Naive thymus-derived CD4-positive, alpha-beta T cell (primary cell): ENCODE data around the gene PADI1. TPM values are rescaled to one million over a fixed set of nuclear protein-coding genes. Genes with fewer than 3 reads are reported as not detected.

Experiments used
- ATAC-seq: fragments of 150-1000 bp; cut with Tn5 transposase; 2 replicates; pipeline ENCODE4 v1.10.0; 2021; ENCODE audit warnings: mild to moderate bottlenecking, moderate library complexity
- CTCF ChIA-PET: fragments of 350-600 bp; sonication (Branson Sonifier 250); formaldehyde crosslinking; loops from one replicate; lab custom pipeline; 2021; ENCODE audit warnings: antibody characterized with exemption; lab: Charles Lee
- POLR2A ChIA-PET: fragments of 350-600 bp; sonication (Branson Sonifier 250); formaldehyde crosslinking; loops from one replicate; lab custom pipeline; 2021; ENCODE audit warnings: antibody characterized with exemption, inconsistent platforms; lab: Charles Lee
- DNase-seq, 9 donors: peaks; one replicate each; pipeline versions ENCODE4 v3.0.0 to v3.0.0-alpha.2; 2020 to 2022; ENCODE audit warnings: mixed read lengths in 1 of 9
- H3K27ac ChIP-seq: one replicate; pipeline ENCODE4 v1.7.0; 2013; ENCODE audit warnings: mild to moderate bottlenecking, low read depth, low read length, moderate library complexity
- H3K27me3 ChIP-seq, 2 donors: one replicate each; pipeline ENCODE4 v1.7.0; 2013; ENCODE audit warnings: low read length in 2 of 2, mild to moderate bottlenecking in 2 of 2, moderate library complexity in 2 of 2; ENCODE audit not compliant: control insufficient read depth in 2 of 2, insufficient read depth in 2 of 2
- H3K36me3 ChIP-seq, 3 experiments: 1 replicate in 2 of 3; 2 replicates in 1 of 3; pipeline ENCODE4 v1.7.0; 2013; ENCODE audit warnings: low read length in 3 of 3, mild to moderate bottlenecking in 3 of 3, moderate library complexity in 1 of 3; ENCODE audit not compliant: insufficient read depth in 3 of 3, control insufficient read depth in 2 of 3
- H3K4me1 ChIP-seq, 2 donors: one replicate each; pipeline ENCODE4 v1.7.0; 2013; ENCODE audit warnings: low read length in 2 of 2, mild to moderate bottlenecking in 2 of 2, moderate library complexity in 1 of 2; ENCODE audit not compliant: control insufficient read depth in 2 of 2, insufficient read depth in 2 of 2
- H3K4me3 ChIP-seq: 2 replicates; pipeline ENCODE4 v1.7.0; 2013; ENCODE audit warnings: mild to moderate bottlenecking, low read length
- H3K9me3 ChIP-seq, 3 experiments: 1 replicate in 2 of 3; 2 replicates in 1 of 3; pipeline ENCODE4 v1.7.0; 2013; ENCODE audit warnings: low read length in 3 of 3; ENCODE audit not compliant: control insufficient read depth in 2 of 3
- H3K27ac Mint-ChIP-seq, 9 donors: one replicate each; pipeline ENCODE4 v1.8.0; 2020 to 2022; ENCODE audit warnings: mixed read lengths in 9 of 9, mild to moderate bottlenecking in 8 of 9, moderate library complexity in 5 of 9, inconsistent platforms in 2 of 9
- H3K27me3 Mint-ChIP-seq, 5 donors: one replicate each; pipeline ENCODE4 v1.8.0; 2021 to 2022; ENCODE audit warnings: mixed read lengths in 5 of 5, mild to moderate bottlenecking in 1 of 5
- H3K36me3 Mint-ChIP-seq, 5 donors: one replicate each; pipeline ENCODE4 v1.8.0; 2020 to 2022; ENCODE audit warnings: mixed read lengths in 5 of 5, mild to moderate bottlenecking in 3 of 5, inconsistent platforms in 1 of 5
- H3K4me1 Mint-ChIP-seq, 7 donors: one replicate each; pipeline ENCODE4 v1.8.0; 2020 to 2022; ENCODE audit warnings: mixed read lengths in 7 of 7, mild to moderate bottlenecking in 3 of 7, inconsistent platforms in 1 of 7
- H3K4me3 Mint-ChIP-seq, 10 donors: one replicate each; pipeline ENCODE4 v1.8.0; 2020 to 2022; ENCODE audit warnings: mild to moderate bottlenecking in 10 of 10, mixed read lengths in 10 of 10, moderate library complexity in 6 of 10, inconsistent platforms in 2 of 10
- H3K9me3 Mint-ChIP-seq, 11 donors: one replicate each; pipeline ENCODE4 v1.8.0; 2020 to 2022; ENCODE audit warnings: mixed read lengths in 11 of 11, mild to moderate bottlenecking in 4 of 11, inconsistent platforms in 1 of 11, moderate library complexity in 1 of 11
- intact Hi-C, 2 donors: fragments of 100-400 bp; cut with micrococcal nuclease; formaldehyde crosslinking; loops; one replicate each; pipeline ENCODE4 v1.15.1; 2023
- polyA plus RNA-seq, 2 donors: library from polyadenylated mRNA; unstranded; fragments of 300-500 nt; fragmentation: Illumina TruSeq; gene quantifications; one replicate each; pipeline ENCODE4 v1.2.3, GENCODE V29; 2021
- total RNA-seq, 6 experiments: library from RNA in 5 of 6; stranded (reverse) in 5 of 6; gene quantifications; 1 replicate in 5 of 6; 2 replicates in 1 of 6; pipeline ENCODE4 v1.2.3 and lab custom pipeline; 2021 to 2026

PADI1 gene
- total and polyA plus RNA-seq, 7 experiments from 2014 or later, result not detected

- ChIA-PET POLR2A (no interaction called here), CTCF (interaction anchor here (0.6 to 9.0 kb wide), 3 partner anchors 33 to 112 kb away, joined by 4 to 130 read pairs (median 4); no protein-coding TSS in a partner anchor)
- peaks cover 0 to 5% (median 0%) of the 10 kb centered on the region in 5 donors for H3K27me3 Mint-ChIP-seq
- H3K4me3 ChIP-seq, result no peak overlapping the region
- peaks cover 0 to 8% (median 6%) of the 10 kb centered on the region in 7 donors for H3K4me1 Mint-ChIP-seq
- no peaks in the 10 kb centered on the region for H3K36me3 ChIP-seq
- no peaks in the 10 kb centered on the region for H3K4me1 ChIP-seq
- no peaks in the 10 kb centered on the region for H3K9me3 Mint-ChIP-seq
- intact Hi-C loops, result loop anchor here in 1 of 2 donors (10.0 kb wide), 1 partner anchor 278 kb away; no protein-coding TSS in a partner anchor
- no peaks in the 10 kb centered on the region for H3K9me3 ChIP-seq
- no peak for ATAC-seq
- no peak for DNase-seq
- no peak overlapping the region for H3K27ac Mint-ChIP-seq
- no peaks in the 10 kb centered on the region for H3K36me3 Mint-ChIP-seq
- no peaks in the 10 kb centered on the region for H3K27me3 ChIP-seq
- H3K4me3 Mint-ChIP-seq, result no peak overlapping the region
- no peak overlapping the region for H3K27ac ChIP-seq
Measured at GRCh38 chr1:17232759-17233661, 28.1 kb downstream of the PADI1 start.

GRCh38 chr1:17233675-17234320 lies 28.9 kb downstream of the PADI1 start:
- Mint-ChIP-seq H3K4me3 (no peak overlapping the region), H3K9me3 (no peaks in the 10 kb centered on the region), H3K4me1 (peaks cover 0 to 8% (median 6%) of the 10 kb centered on the region in 7 donors), H3K36me3 (no peaks in the 10 kb centered on the region), H3K27me3 (peaks cover 0 to 5% (median 0%) of the 10 kb centered on the region in 5 donors), H3K27ac (no peak overlapping the region)
- no peak overlapping the region for H3K27ac ChIP-seq
- ATAC-seq (peak; percentile 70), DNase-seq (no peak)
- ChIA-PET CTCF (interaction anchor here (0.6 to 9.0 kb wide), 2 partner anchors 107 to 113 kb away, joined by 4 to 130 read pairs; no protein-coding TSS in a partner anchor), POLR2A (no interaction called here)
- no peaks in the 10 kb centered on the region for H3K27me3 ChIP-seq
- intact Hi-C loops, result loop anchor here in 1 of 2 donors (10.0 kb wide), 1 partner anchor 279 kb away; no protein-coding TSS in a partner anchor
- H3K4me1 ChIP-seq, result no peaks in the 10 kb centered on the region
- H3K9me3 ChIP-seq, result no peaks in the 10 kb centered on the region
- no peak overlapping the region for H3K4me3 ChIP-seq
- no peaks in the 10 kb centered on the region for H3K36me3 ChIP-seq

DNA sequence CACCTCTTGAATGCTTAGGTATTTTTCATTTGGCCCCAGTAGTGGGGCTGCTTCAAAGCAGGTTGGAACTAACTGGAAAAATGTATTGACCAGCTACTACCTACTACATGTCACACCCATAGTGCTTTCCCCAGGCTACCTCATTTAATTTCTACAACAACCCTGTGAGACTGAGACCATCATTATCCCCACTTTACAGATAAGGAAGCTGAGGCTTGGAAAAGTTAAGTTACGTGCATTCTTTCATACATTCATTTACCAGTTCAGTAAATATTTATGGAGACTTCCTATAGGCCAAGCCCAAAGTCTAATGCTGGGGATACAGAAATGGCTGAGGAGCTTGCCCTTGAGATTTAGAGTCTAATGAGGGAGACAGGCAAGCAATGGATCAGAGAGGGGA lies 29.5 kb downstream of the PADI1 start:
- Mint-ChIP-seq H3K27me3 (peaks cover 0 to 5% (median 0%) of the 10 kb centered on the region in 5 donors), H3K4me3 (no peak overlapping the region), H3K36me3 (no peaks in the 10 kb centered on the region), H3K9me3 (no peaks in the 10 kb centered on the region), H3K27ac (no peak overlapping the region), H3K4me1 (peaks cover 0 to 8% (median 6%) of the 10 kb centered on the region in 7 donors)
- DNase-seq (no peak), ATAC-seq (no peak)
- Histone ChIP-seq H3K9me3 (no peaks in the 10 kb centered on the region), H3K4me1 (no peaks in the 10 kb centered on the region), H3K36me3 (no peaks in the 10 kb centered on the region), H3K27me3 (no peaks in the 10 kb centered on the region), H3K4me3 (no peak overlapping the region), H3K27ac (no peak overlapping the region)
- POLR2A ChIA-PET, result no interaction called here
- intact Hi-C loops, result loop anchor here in 1 of 2 donors (10.0 kb wide), 1 partner anchor 280 kb away; no protein-coding TSS in a partner anchor
- CTCF ChIA-PET, result interaction anchor here (9.0 kb wide), 1 partner anchor 108 kb away, joined by 130 read pairs; no protein-coding TSS in a partner anchor

- peaks cover 0 to 5% (median 0%) of the 10 kb centered on the region in 5 donors for H3K27me3 Mint-ChIP-seq
- no peak overlapping the region for H3K27ac ChIP-seq
- CTCF ChIA-PET, result interaction anchor here (0.7 to 9.0 kb wide), 2 partner anchors 14 to 109 kb away, joined by 3 to 130 read pairs; no protein-coding TSS in a partner anchor
Measured at GRCh38 chr1:17235135-17235885, 30.4 kb downstream of the PADI1 start.

DNA sequence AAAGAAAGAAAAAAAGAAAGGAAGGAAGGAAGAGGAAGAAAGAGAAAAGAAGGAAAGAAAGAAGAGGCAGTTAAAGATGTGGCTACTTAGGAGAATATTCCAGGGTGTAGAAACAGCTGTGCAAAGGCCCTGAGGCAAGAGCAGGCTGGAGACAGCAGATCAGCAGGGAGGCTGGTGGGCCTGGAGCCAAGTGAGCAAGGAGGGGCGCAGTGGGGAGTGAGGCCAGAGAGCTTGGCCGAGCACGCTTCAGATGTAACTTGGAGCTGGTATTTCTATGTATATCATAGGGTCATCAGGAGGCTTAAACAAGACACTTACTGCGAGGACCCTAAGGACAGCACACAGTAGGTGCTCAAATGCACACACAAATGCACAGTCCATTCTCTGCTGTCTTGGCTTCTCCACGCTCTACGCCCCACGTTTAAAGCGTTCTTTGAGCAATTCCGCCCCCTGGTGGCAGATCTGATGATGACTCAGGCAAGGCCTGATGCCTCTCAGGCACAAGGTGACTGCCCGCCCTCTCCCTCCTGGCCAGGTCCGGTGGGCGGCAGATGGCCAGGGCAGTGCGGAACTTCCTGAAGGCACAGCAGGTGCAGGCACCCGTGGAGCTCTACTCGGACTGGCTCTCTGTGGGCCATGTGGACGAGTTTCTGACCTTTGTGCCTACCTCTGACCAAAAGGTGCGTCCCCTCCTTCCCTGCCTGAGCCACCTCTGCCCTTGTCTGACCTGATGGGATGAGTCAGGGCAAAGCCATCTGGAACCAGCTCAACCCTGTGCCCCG lies 32.0 kb downstream of the PADI1 start:
- CTCF ChIA-PET, result interaction anchor here (0.5 to 9.0 kb wide), 7 partner anchors 8 to 288 kb away, joined by 3 to 130 read pairs (median 4); no protein-coding TSS in a partner anchor
- no peaks in the 10 kb centered on the region for H3K27me3 ChIP-seq
- H3K27ac Mint-ChIP-seq, result no peak overlapping the region

More at GRCh38 chr1:17235135-17235885, 30.4 kb downstream of the PADI1 start:
- no peak for ATAC-seq
- peaks cover 0 to 8% (median 6%) of the 10 kb centered on the region in 7 donors for H3K4me1 Mint-ChIP-seq
- no peaks in the 10 kb centered on the region for H3K27me3 ChIP-seq
- no peak overlapping the region for H3K4me3 Mint-ChIP-seq
- no peaks in the 10 kb centered on the region for H3K36me3 Mint-ChIP-seq
- intact Hi-C loops, result loop anchor here in 1 of 2 donors (10.0 kb wide), 1 partner anchor 281 kb away; no protein-coding TSS in a partner anchor
- H3K4me3 ChIP-seq, result no peak overlapping the region
- H3K9me3 ChIP-seq, result no peaks in the 10 kb centered on the region
- H3K9me3 Mint-ChIP-seq, result no peaks in the 10 kb centered on the region
- POLR2A ChIA-PET, result no interaction called here
- no peaks in the 10 kb centered on the region for H3K36me3 ChIP-seq
- DNase-seq, result no peak
- H3K4me1 ChIP-seq, result no peaks in the 10 kb centered on the region
- H3K27ac Mint-ChIP-seq, result no peak overlapping the region

More for the DNA sequence above, 32.0 kb downstream of the PADI1 start:
- POLR2A ChIA-PET, result no interaction called here
- H3K9me3 ChIP-seq, result no peaks in the 10 kb centered on the region
- Mint-ChIP-seq H3K36me3 (no peaks in the 10 kb centered on the region), H3K9me3 (no peaks in the 10 kb centered on the region), H3K27me3 (peaks cover 0 to 8% (median 0%) of the 10 kb centered on the region in 5 donors), H3K4me1 (peaks cover 0 to 8% (median 6%) of the 10 kb centered on the region in 7 donors), H3K4me3 (no peak overlapping the region)
- no peak overlapping the region for H3K4me3 ChIP-seq
- DNase-seq (peak; percentile 54 to 85 (median 80)), ATAC-seq (peak; percentile 84)
- no peak overlapping the region for H3K27ac ChIP-seq
- no peaks in the 10 kb centered on the region for H3K36me3 ChIP-seq
- H3K4me1 ChIP-seq, result no peaks in the 10 kb centered on the region
- intact Hi-C loops, result loop anchor here (1.0 to 10.0 kb wide), 3 partner anchors 112 to 282 kb away; no protein-coding TSS in a partner anchor
